ENCODE results near the gene KIF5C.

Gene KIF5C

DNA sequence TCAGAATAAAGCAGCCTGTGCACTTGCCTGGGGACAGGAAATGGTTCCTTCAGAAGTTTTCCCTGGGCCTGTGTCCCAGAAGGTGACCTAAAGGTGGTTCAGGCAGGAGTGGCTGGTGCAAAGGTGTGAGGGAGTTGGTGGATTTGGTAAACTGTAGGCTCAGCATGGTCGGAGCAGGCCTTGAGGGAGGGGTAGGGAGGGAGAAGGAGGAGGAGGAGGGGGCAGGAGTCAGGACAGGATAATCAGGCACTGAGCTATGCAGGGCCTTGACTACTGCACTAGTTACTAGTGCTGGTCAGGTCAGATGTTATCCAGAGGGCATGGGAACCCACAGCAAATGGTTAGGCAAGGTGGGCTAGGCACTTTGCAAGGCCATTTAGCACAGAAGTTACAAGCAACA lies 184.8 kb downstream of the KIF5C start:
- H2BK12ac ChIP-seq (ENCODE audit: low read length) = no peak overlapping the region
- no peak overlapping the region for H2BK5ac ChIP-seq (ENCODE audit: low read length)
- H4K8ac ChIP-seq (ENCODE audit: low read depth, low read length) = no peak overlapping the region
- H3K79me1 ChIP-seq (ENCODE audit: low read depth, low read length) = no peaks in the 10 kb centered on the region
- no peak overlapping the region for H3K23ac ChIP-seq (ENCODE audit: low read depth, low read length, poor library complexity)
- H3K27ac ChIP-seq (replicated peaks; ENCODE audit: low read length) = no peak overlapping the region
- peak overlapping the region; percentile 30 for H2AK5ac ChIP-seq (ENCODE audit: low read depth, low read length)
- no peak for DNase-seq (ENCODE audit: low spot score)
- WGBS, 2 donors (ENCODE audit: extremely low coverage in 2 of 2, insufficient read length in 2 of 2, insufficient replicate concordance in 1 of 2) = no CpG with 5 or more reads among the region's 1 CpG
- H2BK15ac ChIP-seq (ENCODE audit: low read length) = no peak overlapping the region
- no peak overlapping the region for H3K4ac ChIP-seq (ENCODE audit: low read length)
- H3K14ac ChIP-seq (ENCODE audit: low read length) = no peak overlapping the region
- H2BK120ac ChIP-seq (ENCODE audit: low read depth, low read length) = no peak overlapping the region
- H3K4me2 ChIP-seq (ENCODE audit: insufficient read depth, low read length, poor library complexity, severe bottlenecking) = no peak overlapping the region
- H3K9me3 ChIP-seq (replicated peaks in 1 of 2; ENCODE audit: control insufficient read depth in 2 of 2, insufficient read depth in 1 of 2, low read depth in 1 of 2, low read length in 2 of 2) = no peaks in the 10 kb centered on the region
- H2AFZ ChIP-seq (ENCODE audit: low read length) = no peak overlapping the region
- no peaks in the 10 kb centered on the region for H3K4me1 ChIP-seq (ENCODE audit: control insufficient read depth in 2 of 2, insufficient read depth in 1 of 2, low read depth in 1 of 2, low read length in 2 of 2)
- peaks cover 0 to 21% (median 0%) of the 10 kb centered on the region in 3 experiments for H3K27me3 ChIP-seq (ENCODE audit: control insufficient read depth in 3 of 3, insufficient read depth in 3 of 3, low read depth in 1 of 3, low read length in 3 of 3)
- H3K9ac ChIP-seq (ENCODE audit: low read depth, low read length, poor library complexity) = no peak overlapping the region
- H3K36me3 ChIP-seq (replicated peaks in 1 of 2; ENCODE audit: control insufficient read depth in 2 of 2, insufficient read depth in 2 of 2, low read length in 2 of 2) = no peaks in the 10 kb centered on the region
- no peak overlapping the region for H3K18ac ChIP-seq (ENCODE audit: low read length)
- H4K91ac ChIP-seq (ENCODE audit: low read depth, low read length, poor library complexity) = no peak overlapping the region
- no peak overlapping the region for H3K4me3 ChIP-seq (ENCODE audit: low read length in 2 of 2)

DNA sequence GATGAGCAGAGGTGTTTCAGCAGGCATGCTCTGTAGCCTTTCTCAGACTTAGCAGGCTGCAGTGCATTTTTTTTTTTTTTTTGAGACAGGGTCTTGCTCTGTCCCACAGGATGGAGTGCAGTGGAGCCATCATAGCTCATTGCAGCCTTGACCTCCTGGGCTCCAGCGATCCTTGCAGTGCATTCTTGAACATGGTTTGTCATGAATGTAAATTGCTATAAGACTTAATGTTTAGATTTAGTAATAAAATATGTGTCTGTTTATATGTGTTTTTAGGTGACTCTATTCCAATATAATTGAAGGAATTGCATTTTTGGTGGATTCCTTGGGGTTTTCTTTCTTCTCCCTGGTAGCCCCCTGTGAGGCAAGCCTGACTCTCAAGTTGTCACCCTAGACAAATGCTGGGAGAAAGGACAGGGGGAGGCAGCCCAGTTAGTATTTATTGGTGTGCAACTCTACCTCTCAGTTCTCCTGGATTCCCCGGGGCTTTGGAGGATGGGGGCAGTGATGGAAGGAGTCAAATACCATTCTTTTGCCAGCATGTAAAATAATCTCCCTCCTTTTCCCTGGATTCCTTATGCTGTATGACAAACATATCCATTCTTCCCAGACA lies 186.2 kb downstream of the KIF5C start:
- WGBS, 2 donors (ENCODE audit: extremely low coverage in 2 of 2, insufficient read length in 2 of 2, insufficient replicate concordance in 1 of 2) = no CpG with 5 or more reads among the region's 2 CpGs
- H2BK12ac ChIP-seq (ENCODE audit: low read length) = no peak overlapping the region
- H3K9me3 ChIP-seq (replicated peaks in 1 of 2; ENCODE audit: control insufficient read depth in 2 of 2, insufficient read depth in 1 of 2, low read depth in 1 of 2, low read length in 2 of 2) = no peaks in the 10 kb centered on the region
- H3K14ac ChIP-seq (ENCODE audit: low read length) = no peak overlapping the region
- no peak overlapping the region for H3K18ac ChIP-seq (ENCODE audit: low read length)
- H4K8ac ChIP-seq (ENCODE audit: low read depth, low read length) = no peak overlapping the region
- H2BK120ac ChIP-seq (ENCODE audit: low read depth, low read length) = no peak overlapping the region
- no peaks in the 10 kb centered on the region for H3K4me1 ChIP-seq (ENCODE audit: control insufficient read depth in 2 of 2, insufficient read depth in 1 of 2, low read depth in 1 of 2, low read length in 2 of 2)
- peaks cover 0 to 9% (median 0%) of the 10 kb centered on the region in 3 experiments for H3K27me3 ChIP-seq (ENCODE audit: control insufficient read depth in 3 of 3, insufficient read depth in 3 of 3, low read depth in 1 of 3, low read length in 3 of 3)
- no peaks in the 10 kb centered on the region for H3K36me3 ChIP-seq (replicated peaks in 1 of 2; ENCODE audit: control insufficient read depth in 2 of 2, insufficient read depth in 2 of 2, low read length in 2 of 2)
- no peak overlapping the region for H3K27ac ChIP-seq (replicated peaks; ENCODE audit: low read length)
- H3K4ac ChIP-seq (ENCODE audit: low read length) = no peak overlapping the region
- H3K4me2 ChIP-seq (ENCODE audit: insufficient read depth, low read length, poor library complexity, severe bottlenecking) = no peak overlapping the region
- H3K79me1 ChIP-seq (ENCODE audit: low read depth, low read length) = no peaks in the 10 kb centered on the region
- DNase-seq (ENCODE audit: low spot score) = no peak
- H2BK15ac ChIP-seq (ENCODE audit: low read length) = no peak overlapping the region
- H3K23ac ChIP-seq (ENCODE audit: low read depth, low read length, poor library complexity) = no peak overlapping the region
- H2AFZ ChIP-seq (ENCODE audit: low read length) = no peak overlapping the region
- no peak overlapping the region for H4K91ac ChIP-seq (ENCODE audit: low read depth, low read length, poor library complexity)
- no peak overlapping the region for H2AK5ac ChIP-seq (ENCODE audit: low read depth, low read length)
- no peak overlapping the region for H3K9ac ChIP-seq (ENCODE audit: low read depth, low read length, poor library complexity)
- H3K4me3 ChIP-seq (ENCODE audit: low read length in 2 of 2) = no peak overlapping the region
- no peak overlapping the region for H2BK5ac ChIP-seq (ENCODE audit: low read length)

DNA sequence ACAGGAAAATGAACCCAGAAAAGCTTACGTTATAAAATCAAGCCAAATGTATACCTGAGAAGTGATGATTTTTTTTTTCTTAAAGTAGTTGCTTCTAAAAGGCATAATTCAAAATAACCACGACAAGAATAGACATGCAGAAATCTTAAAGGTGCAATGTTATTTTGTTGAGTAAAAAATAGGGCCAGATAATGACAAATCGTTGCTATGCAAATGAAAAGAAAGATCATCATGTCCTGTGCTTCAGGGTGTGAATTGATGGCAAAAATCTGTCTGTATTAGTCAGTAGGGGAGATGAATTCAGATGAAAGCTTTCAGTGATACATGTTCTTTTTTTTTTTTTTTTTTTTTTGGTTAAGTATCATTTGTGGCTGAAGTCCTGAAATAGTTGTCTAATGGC lies 187.5 kb downstream of the KIF5C start:
- Histone ChIP-seq H3K14ac (ENCODE audit: low read length) (no peak overlapping the region), H4K91ac (ENCODE audit: low read depth, low read length, poor library complexity) (no peak overlapping the region), H3K18ac (ENCODE audit: low read length) (no peak overlapping the region), H3K9me3 (replicated peaks in 1 of 2; ENCODE audit: control insufficient read depth in 2 of 2, insufficient read depth in 1 of 2, low read depth in 1 of 2, low read length in 2 of 2) (no peaks in the 10 kb centered on the region), H3K23ac (ENCODE audit: low read depth, low read length, poor library complexity) (no peak overlapping the region), H2AK5ac (ENCODE audit: low read depth, low read length) (no peak overlapping the region), H3K36me3 (replicated peaks in 1 of 2; ENCODE audit: control insufficient read depth in 2 of 2, insufficient read depth in 2 of 2, low read length in 2 of 2) (no peaks in the 10 kb centered on the region), H3K27ac (replicated peaks; ENCODE audit: low read length) (no peak overlapping the region), H2BK5ac (ENCODE audit: low read length) (no peak overlapping the region), H3K4me1 (ENCODE audit: control insufficient read depth in 2 of 2, insufficient read depth in 1 of 2, low read depth in 1 of 2, low read length in 2 of 2) (no peaks in the 10 kb centered on the region), H3K4me2 (ENCODE audit: insufficient read depth, low read length, poor library complexity, severe bottlenecking) (no peak overlapping the region), H3K9ac (ENCODE audit: low read depth, low read length, poor library complexity) (no peak overlapping the region), H2BK12ac (ENCODE audit: low read length) (no peak overlapping the region), H2BK120ac (ENCODE audit: low read depth, low read length) (no peak overlapping the region), H3K4ac (ENCODE audit: low read length) (no peak overlapping the region), H4K8ac (ENCODE audit: low read depth, low read length) (no peak overlapping the region), H3K79me1 (ENCODE audit: low read depth, low read length) (no peaks in the 10 kb centered on the region), H2AFZ (ENCODE audit: low read length) (no peak overlapping the region), H2BK15ac (ENCODE audit: low read length) (no peak overlapping the region), H3K27me3 (ENCODE audit: control insufficient read depth in 3 of 3, insufficient read depth in 3 of 3, low read depth in 1 of 3, low read length in 3 of 3) (peaks cover 0 to 4% (median 0%) of the 10 kb centered on the region in 3 experiments), H3K4me3 (ENCODE audit: low read length in 2 of 2) (no peak overlapping the region)
- WGBS, 2 donors (ENCODE audit: extremely low coverage in 2 of 2, insufficient read length in 2 of 2, insufficient replicate concordance in 1 of 2) = no CpG with 5 or more reads among the region's 3 CpGs
- DNase-seq (ENCODE audit: low spot score) = no peak

DNA sequence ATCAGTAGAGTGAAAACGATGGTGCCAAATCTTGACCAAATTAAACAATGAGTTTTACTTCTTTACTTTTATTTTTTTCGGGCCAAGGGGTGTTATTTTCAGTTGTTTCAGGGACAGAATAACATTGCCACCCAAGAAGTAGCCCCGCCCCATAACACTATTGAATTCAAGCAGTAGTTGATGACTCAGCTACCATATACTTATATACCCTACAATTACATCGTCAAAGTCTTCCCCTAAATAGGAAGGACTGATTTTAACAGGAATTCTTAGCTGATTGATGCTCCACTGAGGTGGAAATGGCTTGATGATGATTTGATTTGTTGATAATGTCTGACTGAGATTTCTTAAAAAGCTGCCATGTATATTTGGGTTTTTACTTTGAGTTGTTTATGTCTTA lies 188.2 kb downstream of the KIF5C start:
- H3K4ac ChIP-seq (ENCODE audit: low read length) = no peak overlapping the region
- H2BK12ac ChIP-seq (ENCODE audit: low read length) = no peak overlapping the region
- no peak overlapping the region for H2AFZ ChIP-seq (ENCODE audit: low read length)
- no peak for DNase-seq (ENCODE audit: low spot score)
- no peaks in the 10 kb centered on the region for H3K9me3 ChIP-seq (replicated peaks in 1 of 2; ENCODE audit: control insufficient read depth in 2 of 2, insufficient read depth in 1 of 2, low read depth in 1 of 2, low read length in 2 of 2)
- H2BK5ac ChIP-seq (ENCODE audit: low read length) = no peak overlapping the region
- peaks cover 0 to 2% (median 0%) of the 10 kb centered on the region in 3 experiments for H3K27me3 ChIP-seq (ENCODE audit: control insufficient read depth in 3 of 3, insufficient read depth in 3 of 3, low read depth in 1 of 3, low read length in 3 of 3)
- H3K18ac ChIP-seq (ENCODE audit: low read length) = no peak overlapping the region
- H3K4me3 ChIP-seq (ENCODE audit: low read length in 2 of 2) = no peak overlapping the region
- H2AK5ac ChIP-seq (ENCODE audit: low read depth, low read length) = no peak overlapping the region
- no peaks in the 10 kb centered on the region for H3K4me1 ChIP-seq (ENCODE audit: control insufficient read depth in 2 of 2, insufficient read depth in 1 of 2, low read depth in 1 of 2, low read length in 2 of 2)
- H4K8ac ChIP-seq (ENCODE audit: low read depth, low read length) = no peak overlapping the region
- no peak overlapping the region for H3K23ac ChIP-seq (ENCODE audit: low read depth, low read length, poor library complexity)
- H3K9ac ChIP-seq (ENCODE audit: low read depth, low read length, poor library complexity) = no peak overlapping the region
- no peak overlapping the region for H3K14ac ChIP-seq (ENCODE audit: low read length)
- no peak overlapping the region for H3K27ac ChIP-seq (replicated peaks; ENCODE audit: low read length)
- no peaks in the 10 kb centered on the region for H3K36me3 ChIP-seq (replicated peaks in 1 of 2; ENCODE audit: control insufficient read depth in 2 of 2, insufficient read depth in 2 of 2, low read length in 2 of 2)
- H2BK120ac ChIP-seq (ENCODE audit: low read depth, low read length) = no peak overlapping the region
- H3K4me2 ChIP-seq (ENCODE audit: insufficient read depth, low read length, poor library complexity, severe bottlenecking) = no peak overlapping the region
- WGBS, 2 donors (ENCODE audit: extremely low coverage in 2 of 2, insufficient read length in 2 of 2, insufficient replicate concordance in 1 of 2) = no CpG with 5 or more reads among the region's 4 CpGs
- no peaks in the 10 kb centered on the region for H3K79me1 ChIP-seq (ENCODE audit: low read depth, low read length)
- no peak overlapping the region for H4K91ac ChIP-seq (ENCODE audit: low read depth, low read length, poor library complexity)
- H2BK15ac ChIP-seq (ENCODE audit: low read length) = no peak overlapping the region
